ENCODE results near the gene AGAP1. TPM values are rescaled to one million over a fixed set of nuclear protein-coding genes. Genes with fewer than 3 reads are reported as not detected.

The AGAP1 gene
- total RNA-seq, 6 experiments from 2014 or later, result 8.1 to 11.2 (median 9.8) TPM

DNA sequence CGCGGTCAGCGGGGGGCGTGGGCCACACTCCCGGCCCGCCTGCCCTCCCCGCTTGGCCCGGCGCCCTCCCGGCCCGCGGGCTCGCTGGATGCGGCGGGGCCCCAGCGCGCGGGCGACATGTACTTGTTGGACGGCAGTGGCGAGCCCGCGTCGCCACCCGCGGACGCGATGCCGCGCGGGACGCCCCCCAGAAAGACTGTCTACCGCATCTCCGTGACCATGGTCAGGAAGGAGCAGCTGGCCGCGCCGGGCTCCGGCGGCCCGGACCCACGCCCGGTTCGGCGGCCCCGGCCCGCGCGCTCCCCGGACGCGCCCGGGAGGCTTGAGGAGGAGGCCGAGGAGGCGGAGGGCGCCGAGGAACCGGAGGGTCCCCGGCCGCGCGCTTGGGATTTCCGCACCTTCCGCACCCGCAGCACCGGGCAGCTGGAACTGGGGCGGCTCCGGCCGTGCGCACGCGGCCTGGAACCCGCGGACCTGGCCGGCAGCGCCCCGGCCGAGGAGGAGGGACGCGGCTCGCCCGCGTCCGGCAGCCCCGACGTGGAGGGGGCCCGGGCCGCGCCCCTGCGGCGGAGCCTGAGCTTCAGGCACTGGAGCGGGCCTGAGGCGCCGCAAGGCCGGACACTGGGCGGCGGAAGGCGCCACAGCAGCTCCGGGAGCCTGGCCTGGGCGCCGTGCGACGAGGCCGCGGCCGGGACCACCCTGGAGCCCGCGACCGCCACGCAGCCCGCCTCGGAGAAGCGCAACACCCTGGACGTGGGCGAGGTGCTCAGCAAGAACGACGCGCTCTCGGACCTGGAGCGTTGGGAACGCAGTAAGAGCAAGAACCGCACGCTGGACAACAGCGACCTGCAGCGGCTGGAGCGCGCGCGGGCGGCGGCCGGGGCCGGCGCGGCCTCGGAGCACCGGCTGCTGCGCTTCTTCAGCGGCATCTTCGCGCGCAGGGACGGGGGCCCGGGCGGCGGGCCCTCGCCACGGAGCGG is 176.4 kb downstream of the AGAP1 start:
- intact Hi-C loops (cut with DNase I), result no loop called here
- Histone ChIP-seq H3K27ac (no peak overlapping the region), H3K4me3 (peak overlapping the region in 1 of 3 donors; percentile 55), H3K36me3 (no peaks in the 10 kb centered on the region), H3K9me3 (no peaks in the 10 kb centered on the region), H3K27me3 (no peaks in the 10 kb centered on the region), H3K4me1 (peaks cover 0 to 8% (median 0%) of the 10 kb centered on the region in 4 donors)
- ATAC-seq (peak in 2 of 4 donors; percentile 36 to 64), DNase-seq (no peak)
- TF ChIP-seq POLR2A (IDR thresholded peaks at IDR 0.05) (no peak), CTCF (IDR thresholded peaks at IDR 0.05) (peak in 2 of 4 donors; percentile 14 to 50)
- no CpG with 5 or more reads among the region's 148 CpGs for WGBS (ENCODE audit: insufficient coverage, low coverage, low lambda C conversion rate, missing lambda C conversion rate)

DNA sequence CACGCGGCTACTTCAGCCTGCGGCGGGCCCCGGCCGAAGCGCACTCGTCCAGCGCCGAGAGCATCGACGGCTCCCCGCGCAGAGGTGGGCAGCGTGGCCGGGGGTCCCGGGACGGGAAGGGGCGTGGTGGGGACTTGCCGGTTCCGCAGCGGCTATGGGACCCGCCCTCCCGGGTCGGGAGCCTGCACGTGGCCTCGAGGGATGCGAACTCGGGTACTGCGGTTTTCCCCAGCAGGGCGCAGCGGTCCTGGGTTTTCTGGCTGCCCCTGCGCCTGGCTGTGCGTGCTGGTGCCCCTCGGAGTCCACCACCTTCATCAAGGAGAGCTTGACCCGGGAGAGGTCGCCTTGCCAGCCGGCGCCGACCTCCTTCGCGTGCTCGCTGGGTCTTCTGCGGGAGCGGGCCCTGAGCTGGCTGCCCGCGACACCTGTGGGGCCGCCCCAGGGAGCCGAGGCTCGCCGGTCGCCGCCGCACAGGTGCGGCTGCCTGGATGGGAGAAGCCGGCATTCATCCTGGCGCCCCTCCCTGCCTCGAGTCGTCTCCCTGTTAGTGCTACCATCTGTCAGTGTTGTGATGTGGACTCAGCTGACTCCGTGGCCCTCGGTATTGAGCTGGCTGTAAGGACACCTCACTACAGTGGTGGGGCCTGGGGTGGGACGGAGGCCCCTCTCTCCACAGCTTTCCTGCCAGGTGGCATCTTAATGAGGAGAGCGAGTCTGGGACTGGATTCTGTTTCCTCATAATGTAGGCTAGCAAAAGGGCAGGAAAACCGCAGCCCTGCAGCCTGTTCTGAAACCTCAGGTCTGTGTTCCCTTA is 177.3 kb downstream of the AGAP1 start:
- ATAC-seq, result no peak
- Histone ChIP-seq H3K4me3 (no peak overlapping the region), H3K36me3 (no peaks in the 10 kb centered on the region), H3K27ac (no peak overlapping the region), H3K27me3 (no peaks in the 10 kb centered on the region), H3K4me1 (peaks cover 0 to 8% (median 0%) of the 10 kb centered on the region in 4 donors), H3K9me3 (no peaks in the 10 kb centered on the region)
- no peak for DNase-seq
- WGBS (ENCODE audit: insufficient coverage, low coverage, low lambda C conversion rate, missing lambda C conversion rate), result 52% methylated on average over 3 of the region's 64 CpGs
- intact Hi-C loops (cut with DNase I), result no loop called here
- no peak for TF ChIP-seq POLR2A (IDR thresholded peaks at IDR 0.05)
- no peak for TF ChIP-seq CTCF (IDR thresholded peaks at IDR 0.05)

- TF ChIP-seq CTCF (IDR thresholded peaks at IDR 0.05), result no peak
- no peak for TF ChIP-seq POLR2A (IDR thresholded peaks at IDR 0.05)
- WGBS (ENCODE audit: insufficient coverage, low coverage, low lambda C conversion rate, missing lambda C conversion rate), result 79% methylated on average over 3 of the region's 3 CpGs
- peaks cover 0 to 8% (median 0%) of the 10 kb centered on the region in 4 donors for H3K4me1 ChIP-seq
Observed at GRCh38 chr2:235672720-235673119, 178.9 kb downstream of the AGAP1 start.

DNA sequence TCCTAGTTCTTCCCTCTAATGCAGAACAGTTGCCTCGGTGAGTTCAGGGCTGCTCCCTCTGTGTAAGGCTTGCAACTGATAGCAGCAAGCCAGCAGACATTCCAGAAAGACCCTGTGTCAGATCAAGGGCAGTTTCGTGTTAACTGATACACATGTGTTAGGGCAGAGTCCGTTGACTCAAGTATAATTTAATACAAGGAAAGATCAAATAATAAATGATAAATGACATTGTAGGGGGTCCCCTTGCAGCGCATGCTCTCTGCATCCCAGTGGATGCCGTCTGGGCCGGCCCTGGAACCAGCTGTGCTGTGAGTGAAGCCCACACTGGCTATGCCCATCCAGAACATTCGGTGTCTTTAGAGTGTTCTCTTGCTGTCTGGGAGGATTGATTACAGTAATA is 180.3 kb downstream of the AGAP1 start:
- TF ChIP-seq POLR2A (IDR thresholded peaks at IDR 0.05) (no peak), CTCF (IDR thresholded peaks at IDR 0.05) (no peak)
- ATAC-seq (no peak), DNase-seq (no peak)
- Histone ChIP-seq H3K36me3 (no peaks in the 10 kb centered on the region), H3K9me3 (no peaks in the 10 kb centered on the region), H3K4me3 (no peak overlapping the region), H3K27ac (no peak overlapping the region), H3K27me3 (no peaks in the 10 kb centered on the region), H3K4me1 (peaks cover 0 to 9% (median 0%) of the 10 kb centered on the region in 4 donors)
- intact Hi-C loops (cut with DNase I), result no loop called here
- WGBS (ENCODE audit: insufficient coverage, low coverage, low lambda C conversion rate, missing lambda C conversion rate), result 79% methylated on average over 6 of the region's 7 CpGs

More at GRCh38 chr2:235672720-235673119, 178.9 kb downstream of the AGAP1 start:
- Histone ChIP-seq H3K27ac (no peak overlapping the region), H3K27me3 (no peaks in the 10 kb centered on the region), H3K9me3 (no peaks in the 10 kb centered on the region), H3K4me3 (no peak overlapping the region), H3K36me3 (no peaks in the 10 kb centered on the region)
- no peak for DNase-seq
- no peak for ATAC-seq
- intact Hi-C loops (cut with DNase I), result no loop called here

Measured in right lobe of liver (tissue), 6 donors.